GM23338 (cell line): Measurements from ENCODE around the gene MPIG6B. TPM values are rescaled to one million over a fixed set of nuclear protein-coding genes. Genes with fewer than 3 reads are reported as not detected.

Experiments
- ATAC-seq: fragments of 200-7000 bp; cut with Tn5 transposase; 3 replicates; pipeline ENCODE4 v1.9.1; 2020
- DNase-seq: peaks from one replicate; pipeline ENCODE4 v3.0.0-alpha.2; 2015; ENCODE audit warnings: low spot score
- H2AFZ ChIP-seq: fragments of 200-600 bp; sonication (generic); 2 replicates; pipeline ENCODE4 v1.8.0; 2016; ENCODE audit warnings: antibody characterized with exemption, mild to moderate bottlenecking, moderate library complexity
- H3F3A ChIP-seq: fragments of 200-600 bp; sonication (generic); replicated peaks from 2 replicates; pipeline ENCODE4 v1.8.0; 2017; ENCODE audit warnings: antibody characterized with exemption, mixed run types, low read depth
- H3K27ac ChIP-seq: fragments of 200-600 bp; sonication (generic); 2 replicates; pipeline ENCODE4 v1.6.1; 2016; ENCODE audit warnings: low read depth
- H3K27me3 ChIP-seq: fragments of 200-600 bp; sonication (generic); 2 replicates; pipeline ENCODE4 v1.8.0; 2016; ENCODE audit warnings: mild to moderate bottlenecking, mixed run types, moderate library complexity; ENCODE audit not compliant: insufficient read depth
- H3K36me3 ChIP-seq: fragments of 200-600 bp; sonication (generic); 2 replicates; pipeline ENCODE4 v1.8.0; 2016; ENCODE audit warnings: mild to moderate bottlenecking; ENCODE audit not compliant: insufficient read depth
- H3K4me1 ChIP-seq: fragments of 200-600 bp; sonication (generic); 2 replicates; pipeline ENCODE4 v1.8.0; 2016; ENCODE audit warnings: mild to moderate bottlenecking, moderate library complexity; ENCODE audit not compliant: insufficient read depth
- H3K4me2 ChIP-seq: fragments of 200-600 bp; sonication (generic); 2 replicates; pipeline ENCODE4 v1.7.1; 2017; ENCODE audit warnings: mixed run types
- H3K4me3 ChIP-seq: fragments of 200-600 bp; sonication (generic); 2 replicates; pipeline ENCODE4 v1.6.1; 2016; ENCODE audit warnings: mixed run types
- H3K79me2 ChIP-seq: fragments of 200-600 bp; sonication (generic); replicated peaks from 2 replicates; pipeline ENCODE4 v1.8.0; 2017; ENCODE audit warnings: mild to moderate bottlenecking; ENCODE audit not compliant: insufficient read depth
- H3K9me2 ChIP-seq: fragments of 200-600 bp; sonication (generic); 2 replicates; pipeline ENCODE4 v1.8.0; 2017; ENCODE audit not compliant: insufficient read depth
- H4K20me1 ChIP-seq: fragments of 200-600 bp; sonication (generic); replicated peaks from 2 replicates; pipeline ENCODE4 v1.8.0; 2017; ENCODE audit warnings: mild to moderate bottlenecking; ENCODE audit not compliant: insufficient read depth
- H3K27ac Mint-ChIP-seq: 2 replicates; pipeline ENCODE4 v1.8.0; 2020; ENCODE audit warnings: inconsistent platforms, mild to moderate bottlenecking, moderate library complexity, mixed read lengths
- H3K27me3 Mint-ChIP-seq: 3 replicates; pipeline ENCODE4 v1.8.0; 2022; ENCODE audit warnings: low read depth, mild to moderate bottlenecking, moderate library complexity, mixed read lengths, inconsistent platforms; ENCODE audit not compliant: insufficient read depth, poor library complexity
- H3K36me3 Mint-ChIP-seq: 3 replicates; pipeline ENCODE4 v1.8.0; 2021; ENCODE audit warnings: low read depth, mild to moderate bottlenecking, inconsistent platforms, moderate library complexity, mixed read lengths
- H3K4me1 Mint-ChIP-seq: 3 replicates; pipeline ENCODE4 v1.8.0; 2020; ENCODE audit warnings: mild to moderate bottlenecking, inconsistent platforms, mixed read lengths
- H3K4me3 Mint-ChIP-seq: 3 replicates; pipeline ENCODE4 v1.8.0; 2021; ENCODE audit warnings: moderate library complexity, mild to moderate bottlenecking, inconsistent platforms, mixed read lengths
- H3K9me3 Mint-ChIP-seq: 3 replicates; pipeline ENCODE4 v1.8.0; 2020; ENCODE audit warnings: moderate library complexity, mild to moderate bottlenecking, inconsistent platforms, mixed read lengths
- CREB1 ChIP-seq: fragments of 250-450 bp; sonication (Bioruptor Pico); IDR thresholded peaks from 2 replicates; pipeline ENCODE4 v1.5.0; 2020; ENCODE audit warnings: low read depth, mild to moderate bottlenecking, moderate library complexity
- EZH2 ChIP-seq: fragments of 200-600 bp; sonication (generic); IDR thresholded peaks from one replicate; pipeline ENCODE4 v1.8.0; 2017; ENCODE audit warnings: antibody characterized with exemption, mild to moderate bottlenecking, low read depth; ENCODE audit not compliant: unreplicated experiment
- JUNB ChIP-seq: IDR thresholded peaks from one replicate; pipeline ENCODE4 v1.6.1; 2016; ENCODE audit warnings: antibody characterized with exemption; ENCODE audit not compliant: unreplicated experiment
- NANOG ChIP-seq: IDR thresholded peaks from 2 replicates; pipeline ENCODE4 v1.6.1; 2016; ENCODE audit warnings: antibody characterized with exemption, borderline replicate concordance
- POLR2AphosphoS5 ChIP-seq: IDR thresholded peaks from 2 replicates; pipeline ENCODE4 v1.6.1; 2016; ENCODE audit warnings: antibody characterized with exemption, low read depth
- ZNF114 ChIP-seq: fragments of 250-450 bp; sonication (Bioruptor Pico); IDR thresholded peaks from 2 replicates; pipeline ENCODE4 v1.5.0; 2020; ENCODE audit warnings: mild to moderate bottlenecking, moderate library complexity
- ZNF331 ChIP-seq: fragments of 250-450 bp; sonication (Bioruptor Pico); IDR thresholded peaks from 2 replicates; pipeline ENCODE4 v1.5.0; 2020; ENCODE audit warnings: low read depth, mild to moderate bottlenecking, moderate library complexity
- ZNF462 ChIP-seq: fragments of 250-450 bp; sonication (Bioruptor Pico); IDR thresholded peaks from 2 replicates; pipeline ENCODE4 v1.5.0; 2020; ENCODE audit warnings: mild to moderate bottlenecking, moderate library complexity
- polyA plus RNA-seq: library from polyadenylated mRNA; unstranded; fragments of >200 nt; fragmentation: Nextera tagmentation; extraction: Ambion mirVana; gene quantifications from 2 replicates; pipeline ENCODE4 v1.2.1, GENCODE V29; 2016
- total RNA-seq: library from RNA; depleted of rRNA; stranded (reverse); fragments of >200 nt; shearing (Covaris generic); gene quantifications from 2 replicates; pipeline ENCODE4 v1.2.3, GENCODE V29; 2014
- TF ChIP-seq, protein P1 (sequence below): IDR thresholded peaks from one replicate; pipeline ENCODE4 v1.6.1; 2018; ENCODE audit warnings: antibody characterized with exemption; ENCODE audit not compliant: unreplicated experiment
- TF ChIP-seq, protein P2 (sequence below), 2 experiments: fragments of 200-600 bp in 1 of 2; sonication (generic) in 1 of 2; conservative IDR thresholded peaks; 2 replicates each; pipeline versions ENCODE4 v1.5.1 to v1.6.1; 2016 to 2017; ENCODE audit warnings: antibody characterized with exemption in 2 of 2, low read depth in 2 of 2, mild to moderate bottlenecking in 2 of 2, moderate library complexity in 1 of 2

Gene MPIG6B
- total and polyA plus RNA-seq, 2 experiments from 2014 or later, result 0.13 TPM; not detected in 1

DNA sequence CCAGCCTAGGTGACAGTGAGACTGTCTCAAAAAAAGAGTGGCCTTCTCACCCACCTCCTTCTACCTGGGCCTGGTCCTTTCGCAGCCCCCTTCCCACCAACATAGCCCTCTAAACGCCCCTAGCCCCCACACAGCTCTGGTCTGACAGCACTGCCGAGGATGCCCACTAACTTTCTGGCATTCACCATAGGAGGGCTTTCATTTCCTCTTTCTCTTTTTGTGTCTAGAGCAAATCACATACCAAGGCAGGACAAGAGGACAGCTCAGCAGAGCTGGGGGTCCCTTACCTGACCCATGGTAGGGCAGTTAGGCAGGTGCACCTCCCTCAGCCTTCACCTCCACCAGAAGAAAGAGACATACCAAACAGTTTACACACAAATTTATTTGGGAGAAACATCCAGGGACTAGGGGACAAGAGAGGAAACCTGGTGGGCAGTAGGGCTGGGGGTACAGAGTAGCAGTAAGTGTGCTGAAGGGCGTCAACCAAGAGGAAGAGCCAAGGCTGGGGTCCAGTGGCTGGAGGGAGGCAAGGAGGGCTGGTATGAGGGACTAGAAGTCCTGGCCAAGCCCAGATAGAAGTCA lies 46.8 kb upstream of the MPIG6B start:
- peaks cover 1% of the 10 kb centered on the region; the same call in 1 of the 2 replicates for H3K36me3 ChIP-seq
- H3K9me3 Mint-ChIP-seq, result no peaks in the 10 kb centered on the region; the same call in 2 of the 3 replicates
- H3K4me1 ChIP-seq, result no peaks in the 10 kb centered on the region
- no peak overlapping the region for H3K4me3 ChIP-seq
- H3K4me1 Mint-ChIP-seq, result peaks cover 10% of the 10 kb centered on the region
- H3K27ac ChIP-seq, result no peak overlapping the region
- no peak overlapping the region; the same call in 2 of the 3 replicates for H3K4me3 Mint-ChIP-seq
- H3K36me3 Mint-ChIP-seq, result peaks cover 19% of the 10 kb centered on the region
- H3K27me3 ChIP-seq, result peaks cover 6% of the 10 kb centered on the region
- ATAC-seq (no peak), DNase-seq (no peak)
- H3F3A ChIP-seq, result peaks cover 5% of the 10 kb centered on the region; the same call in 1 of the 2 replicates
- H2AFZ ChIP-seq, result no peak overlapping the region
- H3K27me3 Mint-ChIP-seq, result peaks cover 28% of the 10 kb centered on the region
- H4K20me1 ChIP-seq, result no peaks in the 10 kb centered on the region; the same call in 1 of the 2 replicates
- H3K4me2 ChIP-seq, result no peak overlapping the region
- no peak overlapping the region for H3K27ac Mint-ChIP-seq
- TF ChIP-seq EZH2, result no peak
- no peak for TF ChIP-seq NANOG
- no peak for TF ChIP-seq ZNF462 (CRISPR knock-in tag)
- no peak for TF ChIP-seq POLR2AphosphoS5
- TF ChIP-seq, protein P1, sequence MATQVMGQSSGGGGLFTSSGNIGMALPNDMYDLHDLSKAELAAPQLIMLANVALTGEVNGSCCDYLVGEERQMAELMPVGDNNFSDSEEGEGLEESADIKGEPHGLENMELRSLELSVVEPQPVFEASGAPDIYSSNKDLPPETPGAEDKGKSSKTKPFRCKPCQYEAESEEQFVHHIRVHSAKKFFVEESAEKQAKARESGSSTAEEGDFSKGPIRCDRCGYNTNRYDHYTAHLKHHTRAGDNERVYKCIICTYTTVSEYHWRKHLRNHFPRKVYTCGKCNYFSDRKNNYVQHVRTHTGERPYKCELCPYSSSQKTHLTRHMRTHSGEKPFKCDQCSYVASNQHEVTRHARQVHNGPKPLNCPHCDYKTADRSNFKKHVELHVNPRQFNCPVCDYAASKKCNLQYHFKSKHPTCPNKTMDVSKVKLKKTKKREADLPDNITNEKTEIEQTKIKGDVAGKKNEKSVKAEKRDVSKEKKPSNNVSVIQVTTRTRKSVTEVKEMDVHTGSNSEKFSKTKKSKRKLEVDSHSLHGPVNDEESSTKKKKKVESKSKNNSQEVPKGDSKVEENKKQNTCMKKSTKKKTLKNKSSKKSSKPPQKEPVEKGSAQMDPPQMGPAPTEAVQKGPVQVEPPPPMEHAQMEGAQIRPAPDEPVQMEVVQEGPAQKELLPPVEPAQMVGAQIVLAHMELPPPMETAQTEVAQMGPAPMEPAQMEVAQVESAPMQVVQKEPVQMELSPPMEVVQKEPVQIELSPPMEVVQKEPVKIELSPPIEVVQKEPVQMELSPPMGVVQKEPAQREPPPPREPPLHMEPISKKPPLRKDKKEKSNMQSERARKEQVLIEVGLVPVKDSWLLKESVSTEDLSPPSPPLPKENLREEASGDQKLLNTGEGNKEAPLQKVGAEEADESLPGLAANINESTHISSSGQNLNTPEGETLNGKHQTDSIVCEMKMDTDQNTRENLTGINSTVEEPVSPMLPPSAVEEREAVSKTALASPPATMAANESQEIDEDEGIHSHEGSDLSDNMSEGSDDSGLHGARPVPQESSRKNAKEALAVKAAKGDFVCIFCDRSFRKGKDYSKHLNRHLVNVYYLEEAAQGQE, result no peak
- TF ChIP-seq CREB1 (CRISPR knock-in tag), result no peak
- no peak for TF ChIP-seq ZNF114 (CRISPR knock-in tag)
- TF ChIP-seq JUNB, result no peak
- TF ChIP-seq, protein P2, sequence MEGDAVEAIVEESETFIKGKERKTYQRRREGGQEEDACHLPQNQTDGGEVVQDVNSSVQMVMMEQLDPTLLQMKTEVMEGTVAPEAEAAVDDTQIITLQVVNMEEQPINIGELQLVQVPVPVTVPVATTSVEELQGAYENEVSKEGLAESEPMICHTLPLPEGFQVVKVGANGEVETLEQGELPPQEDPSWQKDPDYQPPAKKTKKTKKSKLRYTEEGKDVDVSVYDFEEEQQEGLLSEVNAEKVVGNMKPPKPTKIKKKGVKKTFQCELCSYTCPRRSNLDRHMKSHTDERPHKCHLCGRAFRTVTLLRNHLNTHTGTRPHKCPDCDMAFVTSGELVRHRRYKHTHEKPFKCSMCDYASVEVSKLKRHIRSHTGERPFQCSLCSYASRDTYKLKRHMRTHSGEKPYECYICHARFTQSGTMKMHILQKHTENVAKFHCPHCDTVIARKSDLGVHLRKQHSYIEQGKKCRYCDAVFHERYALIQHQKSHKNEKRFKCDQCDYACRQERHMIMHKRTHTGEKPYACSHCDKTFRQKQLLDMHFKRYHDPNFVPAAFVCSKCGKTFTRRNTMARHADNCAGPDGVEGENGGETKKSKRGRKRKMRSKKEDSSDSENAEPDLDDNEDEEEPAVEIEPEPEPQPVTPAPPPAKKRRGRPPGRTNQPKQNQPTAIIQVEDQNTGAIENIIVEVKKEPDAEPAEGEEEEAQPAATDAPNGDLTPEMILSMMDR (conservative IDR thresholded peaks at IDR 0.05; ENCODE audit: low read depth in 2 of 2), result no peak
- no peak for TF ChIP-seq ZNF331 (CRISPR knock-in tag)
- no peaks in the 10 kb centered on the region for H3K9me2 ChIP-seq
- no peaks in the 10 kb centered on the region for H3K79me2 ChIP-seq
